MM.1S (cell line): Measurements from ENCODE around the gene ASB6.

Experiments
- EZH2phosphoT487 ChIP-seq: fragments of 300-600 bp; sonication (generic); IDR thresholded peaks from 2 replicates; pipeline ENCODE4 v1.6.1; 2018; ENCODE audit warnings: antibody characterized with exemption, low read length
- TF ChIP-seq, protein P1 (sequence below): fragments of 300-600 bp; sonication (generic); IDR thresholded peaks from 2 replicates; pipeline ENCODE4 v1.5.1; 2016; ENCODE audit warnings: antibody characterized with exemption, low read length, mixed read lengths

DNA sequence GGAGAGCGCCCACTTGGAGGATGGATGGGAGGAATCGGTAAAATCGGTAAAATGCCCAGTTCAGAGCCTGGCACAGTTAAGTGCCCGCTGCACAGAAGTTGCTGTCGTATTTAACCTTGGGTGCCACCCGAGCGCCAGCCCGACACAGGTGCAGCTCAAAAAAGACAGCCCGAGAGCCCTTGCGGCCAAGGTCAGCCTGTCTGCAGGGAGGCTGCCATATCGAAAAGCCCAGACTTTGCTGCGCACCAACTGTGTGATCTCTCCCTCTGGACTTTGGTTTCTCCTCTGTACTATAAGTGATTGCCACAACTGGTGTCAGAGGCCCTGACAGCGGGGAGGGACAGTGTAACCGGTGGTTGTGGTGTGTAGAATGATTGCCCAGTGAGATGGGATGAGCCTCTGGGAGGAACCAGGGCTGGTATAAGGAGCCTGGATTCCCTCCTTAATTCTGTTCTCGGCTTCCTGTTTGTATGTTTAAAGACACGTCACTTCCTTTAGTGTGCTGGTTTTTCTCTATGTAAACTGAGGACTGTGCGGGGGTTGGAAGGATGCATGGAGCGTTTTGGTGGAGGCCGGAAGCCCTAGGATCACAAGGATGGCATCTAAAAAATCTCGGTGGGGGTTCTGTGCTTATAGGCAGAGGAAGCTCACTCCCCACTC lies 15.2 kb downstream of the ASB6 start:
- TF ChIP-seq, protein P1, sequence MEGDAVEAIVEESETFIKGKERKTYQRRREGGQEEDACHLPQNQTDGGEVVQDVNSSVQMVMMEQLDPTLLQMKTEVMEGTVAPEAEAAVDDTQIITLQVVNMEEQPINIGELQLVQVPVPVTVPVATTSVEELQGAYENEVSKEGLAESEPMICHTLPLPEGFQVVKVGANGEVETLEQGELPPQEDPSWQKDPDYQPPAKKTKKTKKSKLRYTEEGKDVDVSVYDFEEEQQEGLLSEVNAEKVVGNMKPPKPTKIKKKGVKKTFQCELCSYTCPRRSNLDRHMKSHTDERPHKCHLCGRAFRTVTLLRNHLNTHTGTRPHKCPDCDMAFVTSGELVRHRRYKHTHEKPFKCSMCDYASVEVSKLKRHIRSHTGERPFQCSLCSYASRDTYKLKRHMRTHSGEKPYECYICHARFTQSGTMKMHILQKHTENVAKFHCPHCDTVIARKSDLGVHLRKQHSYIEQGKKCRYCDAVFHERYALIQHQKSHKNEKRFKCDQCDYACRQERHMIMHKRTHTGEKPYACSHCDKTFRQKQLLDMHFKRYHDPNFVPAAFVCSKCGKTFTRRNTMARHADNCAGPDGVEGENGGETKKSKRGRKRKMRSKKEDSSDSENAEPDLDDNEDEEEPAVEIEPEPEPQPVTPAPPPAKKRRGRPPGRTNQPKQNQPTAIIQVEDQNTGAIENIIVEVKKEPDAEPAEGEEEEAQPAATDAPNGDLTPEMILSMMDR = no peak
- no peak for TF ChIP-seq EZH2phosphoT487
